SU-DHL-6 (cell line): ENCODE results near the gene VAPB.

Source experiments
- H2AFZ ChIP-seq: fragments of 200-600 bp; sonication (generic); 2 replicates; pipeline ENCODE4 v1.6.1; 2014; ENCODE audit warnings: low read depth, mild to moderate bottlenecking, moderate library complexity, mixed read lengths, antibody characterized with exemption, low read length; ENCODE audit not compliant: severe bottlenecking
- H3F3A ChIP-seq: fragments of 200-600 bp; shearing (Covaris generic); 2 replicates; pipeline ENCODE4 v1.6.0; 2016; ENCODE audit warnings: antibody characterized with exemption, mild to moderate bottlenecking; ENCODE audit not compliant: insufficient read depth
- H3K27ac ChIP-seq: fragments of 200-600 bp; sonication (generic); 2 replicates; pipeline ENCODE4 v1.5.1; 2016; ENCODE audit warnings: low read depth, mild to moderate bottlenecking, low read length, moderate library complexity, mixed read lengths
- H3K27me3 ChIP-seq: fragments of 200-600 bp; sonication (generic), shearing (Covaris generic); 2 replicates; pipeline ENCODE4 v1.6.0; 2014; ENCODE audit warnings: mild to moderate bottlenecking, low read length
- H3K36me3 ChIP-seq: fragments of 200-600 bp; sonication (generic); 2 replicates; pipeline ENCODE4 v1.6.1; 2014; ENCODE audit warnings: mild to moderate bottlenecking, low read length, mixed read lengths
- H3K4me2 ChIP-seq: fragments of 300-600, 200-600 bp; shearing (Covaris generic), sonication (generic); 2 replicates; pipeline ENCODE4 v1.6.0; 2014; ENCODE audit warnings: low read length, low read depth, mild to moderate bottlenecking; ENCODE audit not compliant: poor library complexity, severe bottlenecking
- H3K4me3 ChIP-seq: fragments of 200-600 bp; sonication (generic); 2 replicates; pipeline ENCODE4 v1.5.1; 2014; ENCODE audit warnings: antibody characterized with exemption, low read length, mild to moderate bottlenecking, mixed read lengths; ENCODE audit not compliant: insufficient read depth, poor library complexity, severe bottlenecking
- H3K79me2 ChIP-seq: fragments of 200-600 bp; sonication (generic); 2 replicates; pipeline ENCODE4 v1.6.1; 2014; ENCODE audit warnings: mild to moderate bottlenecking, low read length, moderate library complexity; ENCODE audit not compliant: insufficient read depth
- H3K9ac ChIP-seq: fragments of 200-600 bp; sonication (generic); 2 replicates; pipeline ENCODE4 v1.7.0; 2014; ENCODE audit warnings: mild to moderate bottlenecking, low read length
- H3K9me2 ChIP-seq: fragments of 200-600 bp; sonication (generic); replicated peaks from 2 replicates; pipeline ENCODE4 v1.6.1; 2014; ENCODE audit warnings: low read length; ENCODE audit not compliant: insufficient read depth
- H3K9me3 ChIP-seq: fragments of 200-600 bp; sonication (generic); 2 replicates; pipeline ENCODE4 v1.6.1; 2014; ENCODE audit warnings: low read length, mixed read lengths; ENCODE audit not compliant: insufficient read depth
- H4K20me1 ChIP-seq: fragments of 200-600 bp; sonication (generic); 2 replicates; pipeline ENCODE4 v1.6.1; 2014; ENCODE audit warnings: low read depth, mild to moderate bottlenecking, antibody characterized with exemption, low read length, moderate library complexity, mixed read lengths
- CTCF ChIP-seq: fragments of 200-600 bp; sonication (generic); IDR thresholded peaks from one replicate; pipeline ENCODE4 v1.5.1; 2017; ENCODE audit warnings: antibody characterized with exemption, mild to moderate bottlenecking, low read length, moderate library complexity; ENCODE audit not compliant: insufficient read depth, poor library complexity, severe bottlenecking
- EZH2phosphoT487 ChIP-seq: fragments of 200-600 bp; sonication (generic), shearing (Covaris generic); conservative IDR thresholded peaks from 2 replicates; pipeline ENCODE4 v1.6.1; 2018; ENCODE audit warnings: mild to moderate bottlenecking, antibody characterized with exemption, low read length, moderate library complexity, mixed read lengths

VAPB gene

GRCh38 chr20:58433759-58434158, 44.7 kb downstream of the VAPB start:
- Histone ChIP-seq H4K20me1 (no peaks in the 10 kb centered on the region; the same call in none of the 2 replicates), H3K9me2 (no peaks in the 10 kb centered on the region), H3K4me3 (no peak overlapping the region), H3K27me3 (no peaks in the 10 kb centered on the region), H3F3A (no peaks in the 10 kb centered on the region), H3K36me3 (peaks cover 5% of the 10 kb centered on the region; the same call in 1 of the 2 replicates), H3K27ac (no peak overlapping the region), H2AFZ (no peak overlapping the region), H3K9me3 (no peaks in the 10 kb centered on the region), H3K79me2 (peaks cover 93% of the 10 kb centered on the region), H3K9ac (no peak overlapping the region), H3K4me2 (no peak overlapping the region)
- TF ChIP-seq CTCF (no peak), EZH2phosphoT487 (no peak)

GRCh38 chr20:58434326-58434725, 45.3 kb downstream of the VAPB start:
- Histone ChIP-seq H3F3A (no peaks in the 10 kb centered on the region), H3K4me3 (no peak overlapping the region), H3K36me3 (peaks cover 9% of the 10 kb centered on the region; the same call in 1 of the 2 replicates), H3K27ac (no peak overlapping the region), H3K9ac (no peak overlapping the region), H3K27me3 (no peaks in the 10 kb centered on the region), H4K20me1 (no peaks in the 10 kb centered on the region; the same call in none of the 2 replicates), H3K79me2 (peaks cover 93% of the 10 kb centered on the region), H3K9me3 (no peaks in the 10 kb centered on the region), H3K4me2 (no peak overlapping the region), H3K9me2 (no peaks in the 10 kb centered on the region), H2AFZ (no peak overlapping the region)
- no peak for TF ChIP-seq EZH2phosphoT487
- no peak for TF ChIP-seq CTCF

GRCh38 chr20:58435237-58435636, 46.2 kb downstream of the VAPB start:
- Histone ChIP-seq H3K4me2 (no peak overlapping the region), H2AFZ (no peak overlapping the region), H3K27me3 (no peaks in the 10 kb centered on the region), H3K9me2 (no peaks in the 10 kb centered on the region), H3K4me3 (no peak overlapping the region), H3K27ac (no peak overlapping the region), H3K9me3 (no peaks in the 10 kb centered on the region), H3F3A (no peaks in the 10 kb centered on the region), H3K9ac (no peak overlapping the region), H3K36me3 (peaks cover 9% of the 10 kb centered on the region; the same call in 1 of the 2 replicates), H4K20me1 (no peaks in the 10 kb centered on the region; the same call in none of the 2 replicates), H3K79me2 (peaks cover 96% of the 10 kb centered on the region)
- TF ChIP-seq CTCF = no peak
- no peak for TF ChIP-seq EZH2phosphoT487
